Colonic mucosa (tissue), 4 donors: ENCODE measurements around the gene CAV2. TPM values are rescaled to one million over a fixed set of nuclear protein-coding genes. Genes with fewer than 3 reads are reported as not detected.

Experiments
- DNase-seq: peaks from one replicate; pipeline ENCODE4 v3.0.0-alpha.2; 2020
- H3K27ac ChIP-seq: fragments of 200-600 bp; one replicate; pipeline ENCODE4 v1.8.0; 2021
- H3K27me3 ChIP-seq: fragments of 200-600 bp; one replicate; pipeline ENCODE4 v1.8.0; 2021
- H3K36me3 ChIP-seq: fragments of 200-600 bp; one replicate; pipeline ENCODE4 v1.8.0; 2021
- H3K4me1 ChIP-seq: fragments of 200-600 bp; one replicate; pipeline ENCODE4 v1.8.0; 2021; ENCODE audit warnings: mild to moderate bottlenecking
- H3K4me3 ChIP-seq: fragments of 200-600 bp; one replicate; pipeline ENCODE4 v1.8.0; 2021
- H3K9ac ChIP-seq, 2 donors: one replicate each; pipeline ENCODE4 v1.7.0; 2013; ENCODE audit warnings: control low read depth in 2 of 2, low read depth in 2 of 2, low read length in 2 of 2
- H3K9me3 ChIP-seq: fragments of 200-600 bp; one replicate; pipeline ENCODE4 v1.8.0; 2021
- intact Hi-C: fragments of 100-400 bp; cut with DNase I; formaldehyde crosslinking; loops from one replicate; pipeline ENCODE4 v1.14.1; 2022
- total RNA-seq, 2 donors: library from RNA; stranded (reverse); fragmentation: NEBNext Ultra II Directional in 1 of 2; extraction: Animal tissue kit (Norgen Biotek cat#: 25700) in 1 of 2; gene quantifications; one replicate each; pipeline ENCODE4 v1.2.1, GENCODE V29; 2021
- TF ChIP-seq, protein P1 (sequence below): fragments of 200-600 bp; IDR thresholded peaks from one replicate; pipeline ENCODE4 v1.8.0; 2022; ENCODE audit warnings: antibody characterized with exemption, mild to moderate bottlenecking
- donor health status: healthy.
- donor health status: DM: no; HTN: no; CAD: no.
- donor health status: DM: no; HTN: no; CAD: no.

Gene CAV2
- total RNA-seq, 2 donors from 2014 or later = 4.2 to 22.0 TPM

DNA sequence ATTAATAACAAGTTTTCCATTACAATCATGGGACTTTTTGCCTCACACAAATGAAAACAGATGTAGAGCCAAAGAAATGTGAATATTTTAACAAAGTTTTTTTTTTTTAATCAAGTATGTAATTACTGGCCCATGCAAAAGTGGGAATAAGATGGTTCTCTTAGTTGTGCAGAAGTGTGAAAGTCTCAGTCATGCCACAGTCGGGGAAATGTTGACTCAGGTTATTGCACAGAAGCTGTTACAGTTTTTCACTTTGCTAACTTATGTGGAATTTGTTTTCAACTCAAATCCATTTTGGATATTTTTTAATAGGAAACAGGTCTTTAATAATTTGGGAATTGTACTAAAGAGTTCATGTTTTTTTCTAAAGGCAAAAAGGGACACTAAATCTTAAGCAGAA is 44.0 kb upstream of the CAV2 start:
- no peak overlapping the region for H3K27ac ChIP-seq
- H3K36me3 ChIP-seq = no peaks in the 10 kb centered on the region
- no peaks in the 10 kb centered on the region for H3K4me1 ChIP-seq
- no peak for DNase-seq
- TF ChIP-seq, protein P1, sequence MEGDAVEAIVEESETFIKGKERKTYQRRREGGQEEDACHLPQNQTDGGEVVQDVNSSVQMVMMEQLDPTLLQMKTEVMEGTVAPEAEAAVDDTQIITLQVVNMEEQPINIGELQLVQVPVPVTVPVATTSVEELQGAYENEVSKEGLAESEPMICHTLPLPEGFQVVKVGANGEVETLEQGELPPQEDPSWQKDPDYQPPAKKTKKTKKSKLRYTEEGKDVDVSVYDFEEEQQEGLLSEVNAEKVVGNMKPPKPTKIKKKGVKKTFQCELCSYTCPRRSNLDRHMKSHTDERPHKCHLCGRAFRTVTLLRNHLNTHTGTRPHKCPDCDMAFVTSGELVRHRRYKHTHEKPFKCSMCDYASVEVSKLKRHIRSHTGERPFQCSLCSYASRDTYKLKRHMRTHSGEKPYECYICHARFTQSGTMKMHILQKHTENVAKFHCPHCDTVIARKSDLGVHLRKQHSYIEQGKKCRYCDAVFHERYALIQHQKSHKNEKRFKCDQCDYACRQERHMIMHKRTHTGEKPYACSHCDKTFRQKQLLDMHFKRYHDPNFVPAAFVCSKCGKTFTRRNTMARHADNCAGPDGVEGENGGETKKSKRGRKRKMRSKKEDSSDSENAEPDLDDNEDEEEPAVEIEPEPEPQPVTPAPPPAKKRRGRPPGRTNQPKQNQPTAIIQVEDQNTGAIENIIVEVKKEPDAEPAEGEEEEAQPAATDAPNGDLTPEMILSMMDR = no peak
- H3K9ac ChIP-seq = no peak overlapping the region
- no peaks in the 10 kb centered on the region for H3K27me3 ChIP-seq
- H3K9me3 ChIP-seq = no peaks in the 10 kb centered on the region
- no peak overlapping the region for H3K4me3 ChIP-seq
- intact Hi-C loops = no loop called here

DNA sequence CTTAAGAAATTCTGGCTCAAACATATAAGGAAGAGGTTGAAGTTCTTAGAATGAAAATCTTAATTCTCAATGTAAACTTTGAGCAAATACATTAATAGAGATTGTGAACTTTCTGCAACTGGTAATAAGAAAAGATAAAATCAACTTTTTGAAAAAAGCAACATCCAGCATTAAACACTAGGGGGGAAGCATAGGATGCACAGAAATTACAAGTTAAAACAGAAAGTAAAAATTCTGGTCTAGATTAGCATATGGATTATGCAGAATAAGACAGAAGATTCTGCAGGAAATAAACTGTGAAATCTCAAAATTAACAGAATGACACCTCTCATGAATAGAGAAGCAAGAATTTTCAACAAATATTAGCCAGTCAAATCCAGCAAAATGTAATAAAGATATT is 38.0 kb upstream of the CAV2 start:
- Histone ChIP-seq H3K27me3 (no peaks in the 10 kb centered on the region), H3K9ac (no peak overlapping the region), H3K27ac (no peak overlapping the region), H3K9me3 (no peaks in the 10 kb centered on the region), H3K36me3 (no peaks in the 10 kb centered on the region), H3K4me1 (no peaks in the 10 kb centered on the region), H3K4me3 (no peak overlapping the region)
- intact Hi-C loops = no loop called here
- no peak for DNase-seq
- TF ChIP-seq, protein P1 = no peak

DNA sequence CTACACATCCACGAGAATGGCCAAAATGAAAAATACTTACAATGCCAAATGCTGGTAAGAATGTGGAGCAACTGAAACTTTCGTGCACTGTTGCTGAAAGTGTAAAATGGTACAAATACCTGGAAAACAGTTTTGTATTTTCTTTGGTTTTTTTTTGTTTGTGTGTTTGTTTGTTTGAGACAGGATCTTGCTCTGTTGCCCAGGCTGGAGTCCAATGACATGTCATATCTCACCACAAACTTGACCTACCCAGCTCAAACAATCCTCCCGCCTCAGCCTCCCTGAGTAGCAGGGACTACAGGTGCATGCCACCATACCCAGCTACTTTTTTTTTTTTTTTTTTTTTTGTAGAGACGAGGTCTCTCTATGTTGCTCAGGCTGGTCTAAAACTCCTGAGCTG is 35.6 kb upstream of the CAV2 start:
- Histone ChIP-seq H3K27ac (no peak overlapping the region), H3K36me3 (no peaks in the 10 kb centered on the region), H3K9me3 (no peaks in the 10 kb centered on the region), H3K4me1 (no peaks in the 10 kb centered on the region), H3K4me3 (no peak overlapping the region), H3K9ac (no peak overlapping the region), H3K27me3 (no peaks in the 10 kb centered on the region)
- no peak for DNase-seq
- intact Hi-C loops = no loop called here
- TF ChIP-seq, protein P1 = no peak

DNA sequence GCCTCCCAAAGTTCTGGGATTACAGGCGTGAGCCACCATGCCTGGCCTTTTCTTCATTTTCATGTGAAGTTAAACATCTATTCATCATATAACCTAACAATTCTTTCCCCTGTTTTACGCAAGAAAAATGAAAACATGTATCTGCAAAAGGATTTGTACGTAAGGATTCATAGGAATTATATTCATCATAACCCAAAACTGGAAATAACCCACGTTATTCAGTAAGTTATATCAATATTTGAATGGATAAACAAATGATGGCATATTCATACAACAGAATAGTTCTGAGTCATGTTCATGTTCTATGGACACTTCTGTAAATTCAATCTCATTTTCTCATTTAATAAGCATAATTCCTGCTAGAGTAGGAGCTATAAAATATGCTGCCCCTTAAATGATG is 35.2 kb upstream of the CAV2 start:
- TF ChIP-seq, protein P1 = no peak
- Histone ChIP-seq H3K4me3 (no peak overlapping the region), H3K36me3 (no peaks in the 10 kb centered on the region), H3K9ac (no peak overlapping the region), H3K27ac (no peak overlapping the region), H3K27me3 (no peaks in the 10 kb centered on the region), H3K9me3 (no peaks in the 10 kb centered on the region), H3K4me1 (no peaks in the 10 kb centered on the region)
- DNase-seq = no peak
- intact Hi-C loops = no loop called here

DNA sequence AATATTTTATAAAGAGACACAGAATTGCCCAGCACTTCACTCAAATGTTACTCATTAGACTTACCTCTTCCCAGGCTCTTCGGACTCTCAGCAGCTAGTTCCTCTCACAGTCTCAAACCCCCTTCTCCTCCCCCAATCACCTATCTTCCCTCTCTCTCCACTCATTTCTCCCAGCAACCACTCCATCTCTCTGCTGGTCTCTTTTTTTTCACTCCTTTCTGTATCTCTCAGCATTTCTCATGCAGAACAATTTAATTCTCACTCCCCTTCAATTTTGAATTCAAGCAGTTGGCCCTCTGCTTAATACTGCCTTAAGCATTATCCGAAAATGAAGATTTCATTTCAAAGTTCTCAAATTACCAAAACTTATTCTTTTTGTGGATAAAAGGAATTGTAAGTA is 34.4 kb upstream of the CAV2 start:
- H3K4me1 ChIP-seq = no peaks in the 10 kb centered on the region
- no peak overlapping the region for H3K9ac ChIP-seq
- H3K36me3 ChIP-seq = no peaks in the 10 kb centered on the region
- H3K27ac ChIP-seq = no peak overlapping the region
- no peaks in the 10 kb centered on the region for H3K27me3 ChIP-seq
- H3K4me3 ChIP-seq = no peak overlapping the region
- intact Hi-C loops = no loop called here
- no peak for DNase-seq
- H3K9me3 ChIP-seq = no peaks in the 10 kb centered on the region
- TF ChIP-seq, protein P1 = no peak

DNA sequence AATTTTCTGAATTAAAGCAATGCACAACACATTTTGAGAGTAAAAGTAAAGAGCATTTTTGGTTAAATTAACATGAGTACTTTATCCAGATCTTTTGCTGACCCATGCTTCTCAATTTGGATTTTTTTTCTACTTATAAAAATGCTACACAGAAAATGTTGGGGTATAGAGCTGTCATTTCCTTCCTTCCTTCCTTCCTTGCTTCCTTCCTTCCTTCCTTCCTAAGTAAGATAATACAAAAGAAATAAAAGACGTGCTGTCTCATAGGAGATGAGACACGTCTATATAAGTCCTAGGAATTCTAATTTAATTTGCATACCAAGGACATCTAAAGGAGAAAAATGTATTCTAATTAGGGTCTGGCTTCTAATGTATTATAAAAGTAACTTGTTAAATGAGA is 31.0 kb upstream of the CAV2 start:
- Histone ChIP-seq H3K9ac (no peak overlapping the region), H3K4me3 (no peak overlapping the region), H3K9me3 (no peaks in the 10 kb centered on the region), H3K27ac (no peak overlapping the region), H3K27me3 (no peaks in the 10 kb centered on the region), H3K4me1 (no peaks in the 10 kb centered on the region), H3K36me3 (no peaks in the 10 kb centered on the region)
- TF ChIP-seq, protein P1 = no peak
- DNase-seq = no peak
- intact Hi-C loops = no loop called here
